Left colon (tissue), 2 donors: Measurements from ENCODE around the gene DHRS3. TPM values are rescaled to one million over a fixed set of nuclear protein-coding genes. Genes with fewer than 3 reads are reported as not detected.

ENCODE experiments used
- ATAC-seq: fragments of 200-7000 bp; cut with Tn5 transposase; one replicate; pipeline ENCODE4 v1.9.1; 2020; ENCODE audit warnings: mild to moderate bottlenecking, moderate library complexity
- DNase-seq, 2 donors: peaks; one replicate each; pipeline ENCODE4 v3.0.0-alpha.2; 2020
- intact Hi-C, 2 donors: fragments of 100-400 bp; cut with DNase I in 1 of 2; cut with micrococcal nuclease in 1 of 2; formaldehyde crosslinking; loops; one replicate each; pipeline versions ENCODE4 v1.11.2 to v1.14.0; 2022; cut with DNase I, micrococcal nuclease
- total RNA-seq, 2 donors: library from RNA; stranded (reverse); fragmentation: NEBNext Ultra II Directional; extraction: Animal tissue kit (Norgen Biotek cat#: 25700); gene quantifications; one replicate each; pipeline ENCODE4 v1.2.1, GENCODE V29; 2021
- donor health status: DM: no; HTN: no; CAD: no.
- donor health status: DM: yes; HTN: yes; CAD: no.

The DHRS3 gene
- total RNA-seq, 2 donors from 2014 or later = 73.2 to 106 TPM

- DNase-seq = peak in 1 of 2 donors; percentile 14
- ATAC-seq = no peak
- intact Hi-C loops = loop anchor here in 1 of 2 donors (10.0 kb wide), 2 partner anchors 47 to 117 kb away; no protein-coding TSS in a partner anchor
Measured at GRCh38 chr1:12591267-12591938, 26.6 kb downstream of the DHRS3 start.

- DNase-seq (no peak), ATAC-seq (no peak)
- intact Hi-C loops = no loop called here
Measured at GRCh38 chr1:12588695-12589094, 29.3 kb downstream of the DHRS3 start.

- intact Hi-C loops = no loop called here
- ATAC-seq (peak; percentile 14), DNase-seq (no peak)
Measured at GRCh38 chr1:12587981-12588640, 29.9 kb downstream of the DHRS3 start.

GRCh38 chr1:12585951-12586942, 31.8 kb downstream of the DHRS3 start:
- no peak for DNase-seq
- no peak for ATAC-seq
- intact Hi-C loops = no loop called here

GRCh38 chr1:12585536-12585935, 32.5 kb downstream of the DHRS3 start:
- intact Hi-C loops = no loop called here
- no peak for DNase-seq
- no peak for ATAC-seq

GRCh38 chr1:12584900-12585525, 33.0 kb downstream of the DHRS3 start:
- intact Hi-C loops = no loop called here
- no peak for DNase-seq
- ATAC-seq = no peak

GRCh38 chr1:12583484-12583883, 34.5 kb downstream of the DHRS3 start:
- no peak for DNase-seq
- ATAC-seq = no peak
- intact Hi-C loops = no loop called here

- intact Hi-C loops = no loop called here
- no peak for DNase-seq
- no peak for ATAC-seq
Measured at GRCh38 chr1:12582649-12583048, 35.4 kb downstream of the DHRS3 start.

- DNase-seq (no peak), ATAC-seq (no peak)
- intact Hi-C loops = no loop called here
Measured at GRCh38 chr1:12581179-12581578, 36.8 kb downstream of the DHRS3 start.

GRCh38 chr1:12580054-12580887, 37.7 kb downstream of the DHRS3 start:
- ATAC-seq = no peak
- intact Hi-C loops = no loop called here

GRCh38 chr1:12578860-12579422, 39.1 kb downstream of the DHRS3 start:
- intact Hi-C loops = no loop called here
- no peak for DNase-seq
- no peak for ATAC-seq

More at GRCh38 chr1:12580054-12580887, 37.7 kb downstream of the DHRS3 start:
- DNase-seq = no peak

GRCh38 chr1:12577020-12577419, 41.0 kb downstream of the DHRS3 start:
- DNase-seq (no peak), ATAC-seq (no peak)
- intact Hi-C loops = no loop called here

GRCh38 chr1:12574757-12575139, 43.3 kb downstream of the DHRS3 start:
- no peak for DNase-seq
- no peak for ATAC-seq
- intact Hi-C loops = no loop called here

- intact Hi-C loops = no loop called here
- ATAC-seq = no peak
Measured at GRCh38 chr1:12573015-12573825, 44.8 kb downstream of the DHRS3 start.

GRCh38 chr1:12572522-12572921, 45.5 kb downstream of the DHRS3 start:
- intact Hi-C loops = no loop called here
- no peak for ATAC-seq
- DNase-seq = no peak

More at GRCh38 chr1:12573015-12573825, 44.8 kb downstream of the DHRS3 start:
- no peak for DNase-seq

GRCh38 chr1:12570291-12570690, 47.7 kb downstream of the DHRS3 start:
- no peak for DNase-seq
- ATAC-seq = no peak

More at GRCh38 chr1:12570291-12570690, 47.7 kb downstream of the DHRS3 start:
- intact Hi-C loops = no loop called here
